Muscle of leg (tissue), 11 donors: Measurements from ENCODE around the gene OR2AT4. TPM values are rescaled to one million over a fixed set of nuclear protein-coding genes. Genes with fewer than 3 reads are reported as not detected.
"Not testable (repeated sequence)": the region's sequence is repeated elsewhere in the genome, so short reads cannot be mapped to it uniquely, and the experiment has no call there.

Source experiments
- DNase-seq: peaks from one replicate; pipeline ENCODE4 v3.0.0; 2013
- H3K27ac ChIP-seq: one replicate; pipeline ENCODE4 v1.5.1; 2013; ENCODE audit warnings: mild to moderate bottlenecking, low read length, control low read depth
- H3K27me3 ChIP-seq: one replicate; pipeline ENCODE4 v1.6.1; 2013; ENCODE audit warnings: low read length; ENCODE audit not compliant: control insufficient read depth, insufficient read depth
- H3K36me3 ChIP-seq: one replicate; pipeline ENCODE4 v1.6.1; 2013; ENCODE audit warnings: low read length; ENCODE audit not compliant: control insufficient read depth, insufficient read depth
- H3K4me1 ChIP-seq: one replicate; pipeline ENCODE4 v1.6.1; 2013; ENCODE audit warnings: low read length; ENCODE audit not compliant: control insufficient read depth, insufficient read depth
- H3K4me3 ChIP-seq: one replicate; pipeline ENCODE4 v1.5.1; 2013; ENCODE audit warnings: low read length, control low read depth
- H3K9me3 ChIP-seq: replicated peaks from 2 replicates; pipeline ENCODE4 v1.6.1; 2013; ENCODE audit warnings: low read depth, low read length; ENCODE audit not compliant: control insufficient read depth
- WGBS: methylation state at CpG from one replicate; pipeline ENCODE4 v1.1.5; 2013; ENCODE audit warnings: missing lambda C conversion rate; ENCODE audit not compliant: insufficient coverage; 5-methylcytosine and 5-hydroxymethylcytosine counted together
- polyA plus RNA-seq, 8 donors: library from polyadenylated mRNA; unstranded; fragments of 120-200 nt; gene quantifications; one replicate each; pipeline versions ENCODE4 v1.2.1 to v1.2.3, GENCODE V29; 2013; ENCODE audit warnings: inconsistent platforms in 1 of 8, low replicate concordance in 1 of 8; ENCODE audit not compliant: insufficient read length in 8 of 8, insufficient read depth in 1 of 8
- total RNA-seq: library from RNA; stranded (reverse); fragments of 120-200 nt; gene quantifications from one replicate; pipeline ENCODE4 v1.2.4, GENCODE V29; 2013

The OR2AT4 gene
- total and polyA plus RNA-seq, 9 donors, result 0.03 to 0.36 (median 0.03) TPM; not detected in 2

- no peak for DNase-seq
- WGBS, result 74% methylated on average over 4 of the region's 5 CpGs
- Histone ChIP-seq H3K4me1 (no peaks in the 10 kb centered on the region), H3K27me3 (no peaks in the 10 kb centered on the region), H3K4me3 (no peak overlapping the region), H3K9me3 (no peaks in the 10 kb centered on the region), H3K27ac (no peak overlapping the region), H3K36me3 (no peaks in the 10 kb centered on the region)
Measured at GRCh38 chr11:75135021-75135650, 38.5 kb upstream of the OR2AT4 start.

GRCh38 chr11:75133976-75134375 is 37.3 kb upstream of the OR2AT4 start:
- H3K27me3 ChIP-seq, result no peaks in the 10 kb centered on the region
- no peaks in the 10 kb centered on the region for H3K4me1 ChIP-seq
- no peak overlapping the region for H3K27ac ChIP-seq
- no peaks in the 10 kb centered on the region for H3K36me3 ChIP-seq
- H3K4me3 ChIP-seq, result no peak overlapping the region
- WGBS, result 58% methylated on average over 5 of the region's 6 CpGs
- no peaks in the 10 kb centered on the region for H3K9me3 ChIP-seq
- DNase-seq, result no peak

- no peak overlapping the region for H3K27ac ChIP-seq
- no peak overlapping the region for H3K4me3 ChIP-seq
- no peaks in the 10 kb centered on the region for H3K27me3 ChIP-seq
- no peaks in the 10 kb centered on the region for H3K9me3 ChIP-seq
- DNase-seq, result no peak
- WGBS, result 75% methylated on average over 3 of the region's 3 CpGs
- no peaks in the 10 kb centered on the region for H3K36me3 ChIP-seq
- H3K4me1 ChIP-seq, result no peaks in the 10 kb centered on the region
Measured at GRCh38 chr11:75132080-75132479, 35.4 kb upstream of the OR2AT4 start.

- Histone ChIP-seq H3K4me3 (no peak overlapping the region), H3K27me3 (no peaks in the 10 kb centered on the region), H3K27ac (no peak overlapping the region), H3K4me1 (no peaks in the 10 kb centered on the region), H3K36me3 (no peaks in the 10 kb centered on the region), H3K9me3 (no peaks in the 10 kb centered on the region)
- WGBS, result no CpG with 5 or more reads among the region's 2 CpGs
- no peak for DNase-seq
Measured at GRCh38 chr11:75126564-75126963, 29.9 kb upstream of the OR2AT4 start.

- Histone ChIP-seq H3K4me3 (no peak overlapping the region), H3K27ac (no peak overlapping the region), H3K27me3 (no peaks in the 10 kb centered on the region), H3K4me1 (no peaks in the 10 kb centered on the region), H3K9me3 (peaks cover 3% of the 10 kb centered on the region), H3K36me3 (no peaks in the 10 kb centered on the region)
- DNase-seq, result no peak
- WGBS, result no CpG with 5 or more reads among the region's 1 CpG
Measured at GRCh38 chr11:75118577-75118976, 21.9 kb upstream of the OR2AT4 start.

- H3K36me3 ChIP-seq, result no peaks in the 10 kb centered on the region
Measured at GRCh38 chr11:75114465-75114864, 17.8 kb upstream of the OR2AT4 start.

GRCh38 chr11:75113030-75113429 is 16.4 kb upstream of the OR2AT4 start:
- Histone ChIP-seq H3K9me3 (no peaks in the 10 kb centered on the region), H3K27ac (no peak overlapping the region), H3K4me1 (no peaks in the 10 kb centered on the region), H3K36me3 (no peaks in the 10 kb centered on the region), H3K4me3 (no peak overlapping the region), H3K27me3 (no peaks in the 10 kb centered on the region)
- no peak for DNase-seq
- WGBS, result no CpG with 5 or more reads among the region's 1 CpG

More at GRCh38 chr11:75114465-75114864, 17.8 kb upstream of the OR2AT4 start:
- peaks cover 3% of the 10 kb centered on the region for H3K9me3 ChIP-seq
- DNase-seq, result no peak
- H3K27ac ChIP-seq, result no peak overlapping the region
- H3K4me3 ChIP-seq, result no peak overlapping the region
- H3K4me1 ChIP-seq, result no peaks in the 10 kb centered on the region
- WGBS, result no CpG with 5 or more reads among the region's 2 CpGs
- H3K27me3 ChIP-seq, result no peaks in the 10 kb centered on the region

- DNase-seq, result no peak
- Histone ChIP-seq H3K9me3 (no peaks in the 10 kb centered on the region), H3K27me3 (no peaks in the 10 kb centered on the region), H3K36me3 (no peaks in the 10 kb centered on the region), H3K27ac (no peak overlapping the region), H3K4me3 (no peak overlapping the region), H3K4me1 (no peaks in the 10 kb centered on the region)
- no CpG with 5 or more reads among the region's 2 CpGs for WGBS
Measured at GRCh38 chr11:75112200-75112599, 15.5 kb upstream of the OR2AT4 start.

- no peaks in the 10 kb centered on the region for H3K9me3 ChIP-seq
- no CpG with 5 or more reads among the region's 4 CpGs for WGBS
- H3K36me3 ChIP-seq, result no peaks in the 10 kb centered on the region
- no peak overlapping the region for H3K4me3 ChIP-seq
- H3K27me3 ChIP-seq, result no peaks in the 10 kb centered on the region
- H3K4me1 ChIP-seq, result no peaks in the 10 kb centered on the region
- no peak for DNase-seq
- H3K27ac ChIP-seq, result no peak overlapping the region
Measured at GRCh38 chr11:75107187-75107586, 10.5 kb upstream of the OR2AT4 start.

- not testable (repeated sequence) for H3K27ac ChIP-seq, H3K4me3 ChIP-seq, H3K36me3 ChIP-seq, H3K27me3 ChIP-seq, H3K9me3 ChIP-seq, H3K4me1 ChIP-seq, DNase-seq
- WGBS, result no CpG with 5 or more reads among the region's 2 CpGs
Measured at GRCh38 chr11:75105967-75106681, 9.4 kb upstream of the OR2AT4 start.
